HEK293 (cell line): ENCODE measurements around the gene WDFY3.
A peak's percentile ranks its signal among the peaks of the same experiment; 100 is the strongest.

ENCODE experiments used
- CTCF ChIA-PET: fragments of 350-600 bp; formaldehyde crosslinking; extraction: SDS; loops from one replicate; lab custom pipeline; 2021; ENCODE audit warnings: antibody characterized with exemption; lab: Yijun Ruan, JAX
- POLR2A ChIA-PET: fragments of 300-600 bp; formaldehyde crosslinking; extraction: SDS; loops from one replicate; lab custom pipeline; 2020; ENCODE audit warnings: antibody characterized with exemption, inconsistent platforms; lab: Yijun Ruan, JAX
- H3K27ac ChIP-seq: fragments of 200-500 bp; sonication (Bioruptor generic); 2 replicates; pipeline ENCODE4 v1.5.1; 2014; ENCODE audit warnings: low read depth, low read length, control low read depth, inconsistent platforms; ENCODE audit errors: extremely low read depth
- H3K36me3 ChIP-seq, 2 experiments: fragments of 200-500 bp in 1 of 2; sonication (Bioruptor generic) in 1 of 2; 1 replicate in 1 of 2; 2 replicates in 1 of 2; pipeline ENCODE4 v1.5.1; 2014 to 2017; ENCODE audit warnings: inconsistent platforms in 2 of 2, low read length in 2 of 2; ENCODE audit not compliant: control insufficient read depth in 2 of 2, insufficient read depth in 1 of 2
- H3K4me1 ChIP-seq: fragments of 200-500 bp; sonication (Bioruptor generic); 2 replicates; pipeline ENCODE4 v1.5.1; 2014; ENCODE audit warnings: mild to moderate bottlenecking, low read length, inconsistent platforms; ENCODE audit not compliant: control insufficient read depth, insufficient read depth
- H3K4me3 ChIP-seq: 2 replicates; pipeline ENCODE4 v1.5.1; 2011; ENCODE audit warnings: low read depth, mild to moderate bottlenecking, control low read depth, low read length, moderate library complexity
- H3K9me3 ChIP-seq: fragments of 200-500 bp; sonication (Bioruptor generic); 2 replicates; pipeline ENCODE4 v1.5.1; 2014; ENCODE audit warnings: low read depth, low read length, inconsistent platforms; ENCODE audit not compliant: control insufficient read depth, insufficient read depth
- TCF7L2 ChIP-seq: IDR thresholded peaks from 2 replicates; pipeline ENCODE4 v1.6.1; 2011; ENCODE audit warnings: low read depth, mild to moderate bottlenecking, inconsistent platforms, low read length, moderate library complexity, borderline replicate concordance
- YY2 ChIP-seq: fragments of 450-650 bp; formaldehyde crosslinking; IDR thresholded peaks from 2 replicates; pipeline ENCODE4 v1.5.1; 2016; ENCODE audit warnings: missing biosample characterization, missing genetic modification characterization
- ZFHX2 ChIP-seq: fragments of 450-650 bp; formaldehyde crosslinking; conservative IDR thresholded peaks from 2 replicates; pipeline ENCODE4 v1.5.1; 2016; ENCODE audit warnings: missing biosample characterization, missing genetic modification characterization
- ZFP37 ChIP-seq: fragments of 450-650 bp; formaldehyde crosslinking; IDR thresholded peaks from 2 replicates; pipeline ENCODE4 v1.5.1; 2016; ENCODE audit warnings: missing biosample characterization, missing genetic modification characterization
- ZFP69B ChIP-seq: fragments of 450-650 bp; formaldehyde crosslinking; IDR thresholded peaks from 2 replicates; pipeline ENCODE4 v1.5.1; 2016; ENCODE audit warnings: missing biosample characterization, missing genetic modification characterization
- ZNF121 ChIP-seq: fragments of 450-650 bp; formaldehyde crosslinking; IDR thresholded peaks from 2 replicates; pipeline ENCODE4 v1.5.1; 2016; ENCODE audit warnings: missing biosample characterization, missing genetic modification characterization
- ZNF169 ChIP-seq: fragments of 450-650 bp; formaldehyde crosslinking; IDR thresholded peaks from 2 replicates; pipeline ENCODE4 v1.5.1; 2016; ENCODE audit warnings: missing biosample characterization, missing genetic modification characterization
- ZNF239 ChIP-seq: fragments of 450-650 bp; formaldehyde crosslinking; IDR thresholded peaks from 2 replicates; pipeline ENCODE4 v1.5.1; 2016; ENCODE audit warnings: missing biosample characterization, missing genetic modification characterization
- ZNF354C ChIP-seq: fragments of 450-650 bp; formaldehyde crosslinking; IDR thresholded peaks from 2 replicates; pipeline ENCODE4 v1.5.1; 2016; ENCODE audit warnings: missing biosample characterization, missing genetic modification characterization, low read depth, borderline replicate concordance
- ZNF391 ChIP-seq: fragments of 450-650 bp; formaldehyde crosslinking; IDR thresholded peaks from 2 replicates; pipeline ENCODE4 v1.5.1; 2016; ENCODE audit warnings: low read depth, missing biosample characterization, missing genetic modification characterization, borderline replicate concordance
- ZNF416 ChIP-seq: fragments of 450-650 bp; formaldehyde crosslinking; IDR thresholded peaks from 2 replicates; pipeline ENCODE4 v1.5.1; 2016; ENCODE audit warnings: missing biosample characterization, missing genetic modification characterization
- ZNF423 ChIP-seq: fragments of 450-650 bp; formaldehyde crosslinking; IDR thresholded peaks from 2 replicates; pipeline ENCODE4 v1.5.1; 2016; ENCODE audit warnings: missing biosample characterization, missing genetic modification characterization
- ZNF549 ChIP-seq: fragments of 450-650 bp; IDR thresholded peaks from 2 replicates; pipeline ENCODE4 v1.5.1; 2018; ENCODE audit warnings: missing biosample characterization, missing genetic modification characterization, mild to moderate bottlenecking, inconsistent platforms, moderate library complexity
- ZNF658 ChIP-seq: fragments of 450-650 bp; formaldehyde crosslinking; IDR thresholded peaks from 2 replicates; pipeline ENCODE4; 2016; ENCODE audit warnings: missing biosample characterization, missing genetic modification characterization
- ZNF785 ChIP-seq: fragments of 450-650 bp; formaldehyde crosslinking; IDR thresholded peaks from 2 replicates; pipeline ENCODE4 v1.5.1; 2016; ENCODE audit warnings: missing biosample characterization, missing genetic modification characterization
- ZNF843 ChIP-seq: fragments of 450-650 bp; formaldehyde crosslinking; IDR thresholded peaks from 2 replicates; pipeline ENCODE4 v1.5.1; 2016; ENCODE audit warnings: missing biosample characterization, missing genetic modification characterization
- ZXDB ChIP-seq: fragments of 450-650 bp; formaldehyde crosslinking; IDR thresholded peaks from 2 replicates; pipeline ENCODE4 v1.5.1; 2016; ENCODE audit warnings: missing biosample characterization, missing genetic modification characterization
- TF ChIP-seq, protein P1 (sequence below): fragments of 450-650 bp; formaldehyde crosslinking; IDR thresholded peaks from 2 replicates; pipeline ENCODE4 v1.5.1; 2016; ENCODE audit warnings: missing biosample characterization, missing genetic modification characterization
- TF ChIP-seq, protein P2 (sequence below): fragments of 450-650 bp; formaldehyde crosslinking; IDR thresholded peaks from 2 replicates; pipeline ENCODE4 v1.5.1; 2017; ENCODE audit warnings: missing biosample characterization, missing genetic modification characterization
- TF ChIP-seq, protein P3 (sequence below): fragments of 450-650 bp; formaldehyde crosslinking; IDR thresholded peaks from 2 replicates; pipeline ENCODE4 v1.5.0; 2017; ENCODE audit warnings: missing biosample characterization, missing genetic modification characterization, borderline replicate concordance
- TF ChIP-seq, protein P4 (sequence below): fragments of 450-650 bp; formaldehyde crosslinking; IDR thresholded peaks from 2 replicates; pipeline ENCODE4 v1.5.1; 2016; ENCODE audit warnings: missing biosample characterization, missing genetic modification characterization

WDFY3 gene

DNA sequence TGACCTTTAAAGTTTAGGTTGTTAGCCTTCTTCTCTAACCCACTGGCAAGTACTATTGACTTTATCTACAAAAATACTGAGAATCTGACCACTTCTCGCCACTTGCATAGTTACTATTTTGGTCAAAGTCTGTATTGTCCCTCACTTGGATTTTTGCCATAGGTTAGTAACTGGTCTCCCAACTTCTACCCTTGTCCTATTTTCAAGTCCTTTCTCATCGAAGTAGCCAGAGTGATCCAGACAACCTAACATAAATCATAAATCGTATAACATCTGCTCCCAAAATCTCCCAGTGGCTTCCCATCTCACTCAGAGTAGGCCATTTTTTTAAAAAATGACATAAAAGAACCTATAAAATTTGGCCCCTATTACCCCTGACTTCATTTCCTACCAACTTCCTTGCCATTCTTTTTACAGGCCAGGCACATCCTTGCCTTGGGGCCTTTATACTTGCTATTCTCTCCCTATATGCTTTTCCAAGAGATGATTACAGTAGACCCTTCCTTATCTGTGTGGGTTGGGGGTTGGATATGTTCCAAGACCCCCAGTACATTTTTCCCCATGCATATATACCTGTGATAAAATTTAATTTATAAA lies 29.0 kb downstream of the WDFY3 start (continued):
- TF ChIP-seq, protein P1, sequence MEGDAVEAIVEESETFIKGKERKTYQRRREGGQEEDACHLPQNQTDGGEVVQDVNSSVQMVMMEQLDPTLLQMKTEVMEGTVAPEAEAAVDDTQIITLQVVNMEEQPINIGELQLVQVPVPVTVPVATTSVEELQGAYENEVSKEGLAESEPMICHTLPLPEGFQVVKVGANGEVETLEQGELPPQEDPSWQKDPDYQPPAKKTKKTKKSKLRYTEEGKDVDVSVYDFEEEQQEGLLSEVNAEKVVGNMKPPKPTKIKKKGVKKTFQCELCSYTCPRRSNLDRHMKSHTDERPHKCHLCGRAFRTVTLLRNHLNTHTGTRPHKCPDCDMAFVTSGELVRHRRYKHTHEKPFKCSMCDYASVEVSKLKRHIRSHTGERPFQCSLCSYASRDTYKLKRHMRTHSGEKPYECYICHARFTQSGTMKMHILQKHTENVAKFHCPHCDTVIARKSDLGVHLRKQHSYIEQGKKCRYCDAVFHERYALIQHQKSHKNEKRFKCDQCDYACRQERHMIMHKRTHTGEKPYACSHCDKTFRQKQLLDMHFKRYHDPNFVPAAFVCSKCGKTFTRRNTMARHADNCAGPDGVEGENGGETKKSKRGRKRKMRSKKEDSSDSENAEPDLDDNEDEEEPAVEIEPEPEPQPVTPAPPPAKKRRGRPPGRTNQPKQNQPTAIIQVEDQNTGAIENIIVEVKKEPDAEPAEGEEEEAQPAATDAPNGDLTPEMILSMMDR: no peak
- TF ChIP-seq, protein P2, sequence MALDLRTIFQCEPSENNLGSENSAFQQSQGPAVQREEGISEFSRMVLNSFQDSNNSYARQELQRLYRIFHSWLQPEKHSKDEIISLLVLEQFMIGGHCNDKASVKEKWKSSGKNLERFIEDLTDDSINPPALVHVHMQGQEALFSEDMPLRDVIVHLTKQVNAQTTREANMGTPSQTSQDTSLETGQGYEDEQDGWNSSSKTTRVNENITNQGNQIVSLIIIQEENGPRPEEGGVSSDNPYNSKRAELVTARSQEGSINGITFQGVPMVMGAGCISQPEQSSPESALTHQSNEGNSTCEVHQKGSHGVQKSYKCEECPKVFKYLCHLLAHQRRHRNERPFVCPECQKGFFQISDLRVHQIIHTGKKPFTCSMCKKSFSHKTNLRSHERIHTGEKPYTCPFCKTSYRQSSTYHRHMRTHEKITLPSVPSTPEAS: no peak

DNA sequence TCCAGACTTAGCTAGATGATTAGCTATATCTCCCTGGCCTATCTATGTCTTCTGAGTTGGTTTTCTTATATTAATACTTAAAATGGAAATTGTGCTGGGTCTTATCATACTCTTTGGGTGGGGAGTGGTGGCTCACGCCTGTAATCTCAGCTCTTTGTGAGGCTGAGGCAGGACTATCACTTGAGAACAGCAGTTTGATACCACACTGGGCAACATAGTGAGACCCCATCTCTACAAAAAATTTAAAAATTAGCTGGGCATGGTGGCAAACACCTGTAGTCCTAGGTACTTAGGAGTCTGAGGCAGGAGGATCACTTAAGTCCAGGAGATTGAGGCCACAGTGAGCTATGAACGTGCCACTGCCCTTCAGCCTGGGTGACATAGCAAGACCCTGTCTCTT lies 30.4 kb downstream of the WDFY3 start:
- Histone ChIP-seq H3K4me3 (no peak overlapping the region), H3K4me1 (no peaks in the 10 kb centered on the region), H3K9me3 (no peaks in the 10 kb centered on the region), H3K36me3 (peaks cover 0 to 11% of the 10 kb centered on the region in 2 experiments; a peak in 1 of 3 replicates), H3K27ac (no peak overlapping the region)
- ChIA-PET POLR2A (no interaction called here), CTCF (interaction anchor here (0.6 kb wide), 1 partner anchor 357 kb away, joined by 3 read pairs; no protein-coding TSS in a partner anchor)
- TF ChIP-seq ZNF121 (tag by site-specific recombination) (0 out of 2 replicates have a peak, but pooled peaks have one; percentile 22), ZNF549 (tag by site-specific recombination) (no peak)

DNA sequence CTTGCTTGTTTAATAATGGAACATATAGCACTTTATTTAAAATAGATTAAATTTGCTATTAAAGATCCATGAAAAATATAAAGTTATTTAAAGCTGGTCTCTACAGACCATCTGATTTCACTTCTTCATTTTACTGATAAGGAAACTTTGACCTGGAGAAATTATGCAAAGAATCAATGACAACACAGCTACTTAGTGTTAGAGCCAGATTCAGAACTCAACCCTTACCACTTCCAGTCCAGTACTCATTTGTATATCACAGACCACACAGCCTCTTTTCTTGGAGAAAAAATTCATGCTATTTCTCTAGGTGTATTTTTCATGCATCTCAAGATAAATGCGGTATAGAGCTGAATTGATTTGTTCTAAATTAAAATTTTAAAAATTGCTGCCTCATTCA lies 34.0 kb downstream of the WDFY3 start:
- Histone ChIP-seq H3K9me3 (no peaks in the 10 kb centered on the region), H3K4me3 (no peak overlapping the region), H3K36me3 (peaks cover 0 to 34% of the 10 kb centered on the region in 2 experiments; a peak in 1 of 3 replicates), H3K4me1 (no peaks in the 10 kb centered on the region), H3K27ac (no peak overlapping the region)
- POLR2A ChIA-PET: no interaction called here
- CTCF ChIA-PET: no interaction called here
- no peak for TF ChIP-seq ZNF416 (tag by site-specific recombination)
- no peak for TF ChIP-seq ZNF169 (tag by site-specific recombination)
- no peak for TF ChIP-seq ZNF843 (tag by site-specific recombination)

DNA sequence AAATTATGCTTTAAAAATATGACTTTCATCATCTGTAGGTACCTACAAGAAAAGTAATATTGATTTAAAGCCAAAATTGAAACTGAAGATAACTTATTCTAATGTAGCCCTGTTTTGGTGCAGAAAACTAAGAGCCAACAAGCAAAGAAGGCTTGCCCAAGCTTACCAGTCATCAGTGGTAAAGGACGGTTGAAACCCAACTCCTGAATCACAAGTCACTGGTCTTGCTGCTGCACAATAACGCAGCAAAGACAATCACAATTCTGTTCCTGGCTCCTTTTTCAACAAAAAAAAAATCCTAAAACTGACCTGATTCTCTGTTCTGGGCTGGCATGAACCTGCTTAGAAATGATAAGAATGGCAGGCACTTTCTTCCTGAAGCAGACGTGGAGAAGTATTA lies 34.5 kb downstream of the WDFY3 start:
- H3K27ac ChIP-seq: no peak overlapping the region
- H3K9me3 ChIP-seq: no peaks in the 10 kb centered on the region
- TF ChIP-seq YY2 (tag by site-specific recombination) (no peak), ZNF354C (no peak), TCF7L2 (no peak), ZNF391 (tag by site-specific recombination) (no peak), ZNF785 (tag by site-specific recombination) (no peak), ZNF423 (tag by site-specific recombination) (no peak), ZNF239 (tag by site-specific recombination) (no peak), ZXDB (tag by site-specific recombination) (no peak), ZFHX2 (tag by site-specific recombination) (no peak), ZFP37 (tag by site-specific recombination) (no peak), ZFP69B (tag by site-specific recombination) (no peak), ZNF658 (tag by site-specific recombination) (no peak)
- TF ChIP-seq, protein P3, sequence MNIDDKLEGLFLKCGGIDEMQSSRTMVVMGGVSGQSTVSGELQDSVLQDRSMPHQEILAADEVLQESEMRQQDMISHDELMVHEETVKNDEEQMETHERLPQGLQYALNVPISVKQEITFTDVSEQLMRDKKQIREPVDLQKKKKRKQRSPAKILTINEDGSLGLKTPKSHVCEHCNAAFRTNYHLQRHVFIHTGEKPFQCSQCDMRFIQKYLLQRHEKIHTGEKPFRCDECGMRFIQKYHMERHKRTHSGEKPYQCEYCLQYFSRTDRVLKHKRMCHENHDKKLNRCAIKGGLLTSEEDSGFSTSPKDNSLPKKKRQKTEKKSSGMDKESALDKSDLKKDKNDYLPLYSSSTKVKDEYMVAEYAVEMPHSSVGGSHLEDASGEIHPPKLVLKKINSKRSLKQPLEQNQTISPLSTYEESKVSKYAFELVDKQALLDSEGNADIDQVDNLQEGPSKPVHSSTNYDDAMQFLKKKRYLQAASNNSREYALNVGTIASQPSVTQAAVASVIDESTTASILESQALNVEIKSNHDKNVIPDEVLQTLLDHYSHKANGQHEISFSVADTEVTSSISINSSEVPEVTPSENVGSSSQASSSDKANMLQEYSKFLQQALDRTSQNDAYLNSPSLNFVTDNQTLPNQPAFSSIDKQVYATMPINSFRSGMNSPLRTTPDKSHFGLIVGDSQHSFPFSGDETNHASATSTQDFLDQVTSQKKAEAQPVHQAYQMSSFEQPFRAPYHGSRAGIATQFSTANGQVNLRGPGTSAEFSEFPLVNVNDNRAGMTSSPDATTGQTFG (tag by site-specific recombination): no peak
- TF ChIP-seq, protein P4, sequence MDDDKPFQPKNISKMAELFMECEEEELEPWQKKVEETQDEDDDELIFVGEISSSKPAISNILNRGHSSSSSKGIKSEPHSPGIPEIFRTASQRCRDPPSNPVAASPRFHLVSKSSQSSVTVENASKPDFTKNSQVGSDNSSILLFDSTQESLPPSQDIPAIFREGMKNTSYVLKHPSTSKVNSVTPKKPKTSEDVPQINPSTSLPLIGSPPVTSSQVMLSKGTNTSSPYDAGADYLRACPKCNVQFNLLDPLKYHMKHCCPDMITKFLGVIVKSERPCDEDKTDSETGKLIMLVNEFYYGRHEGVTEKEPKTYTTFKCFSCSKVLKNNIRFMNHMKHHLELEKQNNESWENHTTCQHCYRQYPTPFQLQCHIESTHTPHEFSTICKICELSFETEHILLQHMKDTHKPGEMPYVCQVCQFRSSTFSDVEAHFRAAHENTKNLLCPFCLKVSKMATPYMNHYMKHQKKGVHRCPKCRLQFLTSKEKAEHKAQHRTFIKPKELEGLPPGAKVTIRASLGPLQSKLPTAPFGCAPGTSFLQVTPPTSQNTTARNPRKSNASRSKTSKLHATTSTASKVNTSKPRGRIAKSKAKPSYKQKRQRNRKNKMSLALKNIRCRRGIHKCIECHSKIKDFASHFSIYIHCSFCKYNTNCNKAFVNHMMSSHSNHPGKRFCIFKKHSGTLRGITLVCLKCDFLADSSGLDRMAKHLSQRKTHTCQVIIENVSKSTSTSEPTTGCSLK (tag by site-specific recombination): no peak
- TF ChIP-seq, protein P2: no peak

More for the DNA sequence above, 34.5 kb downstream of the WDFY3 start:
- ChIA-PET CTCF (no interaction called here), POLR2A (no interaction called here)
- Histone ChIP-seq H3K4me1 (no peaks in the 10 kb centered on the region), H3K36me3 (peaks cover 0 to 34% of the 10 kb centered on the region in 2 experiments; a peak in 1 of 3 replicates), H3K4me3 (no peak overlapping the region)
